Keratinocyte (primary cell): ENCODE data around the gene ELOVL5. TPM values are rescaled to one million over a fixed set of nuclear protein-coding genes. Genes with fewer than 3 reads are reported as not detected.
A peak's percentile ranks its signal among the peaks of the same experiment; 100 is the strongest.

ENCODE experiments used
- DNase-seq: peaks from one replicate; pipeline ENCODE4 v3.0.0-alpha.2; 2011; ENCODE audit warnings: low read depth, missing footprints, low spot score
- FAIRE-seq: peaks from 2 replicates; lab custom pipeline; 2011; peaks lifted over from hg19 to GRCh38; lab: Jason Lieb, UNC
- H2AFZ ChIP-seq: 2 replicates; pipeline ENCODE4 v1.6.0; 2012; ENCODE audit warnings: low read length, control low read depth, inconsistent platforms; ENCODE audit not compliant: control insufficient read depth
- H3K27ac ChIP-seq: 2 replicates; pipeline ENCODE4 v1.5.1; 2011; ENCODE audit warnings: low read length; ENCODE audit not compliant: control insufficient read depth, insufficient read depth
- H3K27me3 ChIP-seq: 3 replicates; pipeline ENCODE4 v1.6.0; 2011; ENCODE audit warnings: low read length; ENCODE audit not compliant: control insufficient read depth, insufficient read depth; ENCODE audit errors: extremely low read depth
- H3K36me3 ChIP-seq, 2 experiments: 2 replicates in 1 of 2; 3 replicates in 1 of 2; pipeline ENCODE4 v1.5.1; 2011; ENCODE audit warnings: low read length in 2 of 2, mild to moderate bottlenecking in 1 of 2; ENCODE audit not compliant: control insufficient read depth in 2 of 2, insufficient read depth in 2 of 2; ENCODE audit errors: extremely low read depth in 1 of 2
- H3K4me1 ChIP-seq: 3 replicates; pipeline ENCODE4 v1.5.1; 2011; ENCODE audit warnings: low read length; ENCODE audit not compliant: control insufficient read depth, insufficient read depth; ENCODE audit errors: extremely low read depth
- H3K4me2 ChIP-seq: 3 replicates; pipeline ENCODE4 v1.6.0; 2011; ENCODE audit warnings: low read depth, low read length; ENCODE audit not compliant: control insufficient read depth, insufficient read depth; ENCODE audit errors: extremely low read depth
- H3K4me3 ChIP-seq, 3 experiments: fragments of 200-600 bp in 1 of 3; sonication (generic) in 1 of 3; 2 replicates in 2 of 3; 3 replicates in 1 of 3; pipeline ENCODE4 v1.5.1; 2011 to 2016; ENCODE audit warnings: low read length in 3 of 3, mild to moderate bottlenecking in 3 of 3, control low read depth in 2 of 3, inconsistent platforms in 1 of 3, low read depth in 1 of 3, mixed read lengths in 1 of 3, mixed run types in 1 of 3, moderate library complexity in 1 of 3; ENCODE audit not compliant: control insufficient read depth in 2 of 3, insufficient read depth in 2 of 3; ENCODE audit errors: extremely low read depth in 1 of 3
- H3K79me2 ChIP-seq: 2 replicates; pipeline ENCODE4 v1.6.0; 2012; ENCODE audit warnings: low read length; ENCODE audit not compliant: control insufficient read depth, insufficient read depth
- H3K9ac ChIP-seq: 3 replicates; pipeline ENCODE4 v1.6.0; 2011; ENCODE audit warnings: low read length; ENCODE audit not compliant: control insufficient read depth, insufficient read depth; ENCODE audit errors: extremely low read depth
- H3K9me1 ChIP-seq: 3 replicates; pipeline ENCODE4 v1.6.0; 2011; ENCODE audit warnings: low read length; ENCODE audit not compliant: control insufficient read depth, insufficient read depth; ENCODE audit errors: extremely low read depth
- H3K9me3 ChIP-seq: 2 replicates; pipeline ENCODE4 v1.5.1; 2012; ENCODE audit warnings: low read depth, low read length; ENCODE audit not compliant: control insufficient read depth
- H4K20me1 ChIP-seq: 3 replicates; pipeline ENCODE4 v1.6.0; 2011; ENCODE audit warnings: low read length; ENCODE audit not compliant: control insufficient read depth, insufficient read depth; ENCODE audit errors: extremely low read depth
- EZH2 ChIP-seq: IDR thresholded peaks from one replicate; pipeline ENCODE4 v1.6.1; 2012; ENCODE audit warnings: inconsistent platforms, mild to moderate bottlenecking, low read length, moderate library complexity
- dilution Hi-C: fragments of 300-500 bp; cut with MboI; formaldehyde crosslinking; loops from one replicate; pipeline ENCODE4 v1.7.0; 2020; ENCODE audit warnings: low sequenced_read_pairs; ENCODE audit not compliant: extremely low pct_ligation_motif_present
- polyA plus RNA-seq, 5 experiments: library from polyadenylated mRNA; depleted of rRNA in 3 of 5; stranded (reverse) in 3 of 5; stranded (forward) in 1 of 5; unstranded in 1 of 5; fragments of >200 nt; gene quantifications; 1 replicate in 1 of 5; 2 replicates in 3 of 5; 3 replicates in 1 of 5; pipeline versions ENCODE4 v1.2.1 to v1.2.3, GENCODE V29; 2011 to 2012; ENCODE audit warnings: missing spikeins in 2 of 5, low read depth in 1 of 5, low replicate concordance in 1 of 5
- TF ChIP-seq, protein P1 (sequence below), 3 experiments: IDR thresholded peaks in 1 of 3; conservative IDR thresholded peaks in 1 of 3; optimal IDR thresholded peaks in 1 of 3; 2 replicates in 2 of 3; 3 replicates in 1 of 3; pipeline versions ENCODE3 to v1.5.1; 2011; ENCODE audit warnings: low read length in 3 of 3, mild to moderate bottlenecking in 3 of 3, moderate library complexity in 2 of 3, control low read depth in 1 of 3, inconsistent platforms in 1 of 3; ENCODE audit not compliant: insufficient read depth in 2 of 3; ENCODE audit errors: extremely low read depth in 1 of 3

ELOVL5 gene
- polyA plus RNA-seq, 1 donor (not counting 4 experiments of a cell fraction or from before 2014, with no cell fraction given), result 66.7 TPM

DNA sequence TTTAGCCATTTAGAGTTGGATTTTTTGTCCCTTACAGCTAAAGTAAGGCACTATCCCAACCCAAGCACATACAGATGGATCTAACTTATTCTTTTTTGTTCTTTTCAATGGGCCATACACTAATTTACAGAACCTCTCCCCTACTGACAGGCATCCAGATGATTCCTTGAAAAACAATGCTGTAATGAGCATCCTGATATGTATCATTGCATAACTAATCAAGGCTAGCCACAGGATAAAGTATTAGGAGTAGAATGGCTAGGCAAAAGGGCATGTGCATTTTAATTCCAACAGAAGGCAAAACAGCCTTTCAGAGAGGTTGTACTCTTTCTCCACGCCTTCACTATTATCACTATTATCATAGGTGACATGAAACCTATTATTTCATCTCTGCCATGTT is 54.1 kb downstream of the ELOVL5 start:
- Histone ChIP-seq H3K9me3 (no peaks in the 10 kb centered on the region), H4K20me1 (no peaks in the 10 kb centered on the region), H2AFZ (no peak overlapping the region), H3K27ac (no peak overlapping the region), H3K4me1 (peaks cover 6% of the 10 kb centered on the region), H3K4me3 (no peak overlapping the region), H3K9ac (no peak overlapping the region), H3K79me2 (peaks cover 29% of the 10 kb centered on the region), H3K9me1 (no peaks in the 10 kb centered on the region), H3K4me2 (no peak overlapping the region), H3K36me3 (peaks cover 4 to 7% of the 10 kb centered on the region in 2 experiments), H3K27me3 (no peaks in the 10 kb centered on the region)
- FAIRE-seq (no peak), DNase-seq (no peak)
- dilution Hi-C loops, result no loop called here
- TF ChIP-seq EZH2, result no peak
- TF ChIP-seq, protein P1, sequence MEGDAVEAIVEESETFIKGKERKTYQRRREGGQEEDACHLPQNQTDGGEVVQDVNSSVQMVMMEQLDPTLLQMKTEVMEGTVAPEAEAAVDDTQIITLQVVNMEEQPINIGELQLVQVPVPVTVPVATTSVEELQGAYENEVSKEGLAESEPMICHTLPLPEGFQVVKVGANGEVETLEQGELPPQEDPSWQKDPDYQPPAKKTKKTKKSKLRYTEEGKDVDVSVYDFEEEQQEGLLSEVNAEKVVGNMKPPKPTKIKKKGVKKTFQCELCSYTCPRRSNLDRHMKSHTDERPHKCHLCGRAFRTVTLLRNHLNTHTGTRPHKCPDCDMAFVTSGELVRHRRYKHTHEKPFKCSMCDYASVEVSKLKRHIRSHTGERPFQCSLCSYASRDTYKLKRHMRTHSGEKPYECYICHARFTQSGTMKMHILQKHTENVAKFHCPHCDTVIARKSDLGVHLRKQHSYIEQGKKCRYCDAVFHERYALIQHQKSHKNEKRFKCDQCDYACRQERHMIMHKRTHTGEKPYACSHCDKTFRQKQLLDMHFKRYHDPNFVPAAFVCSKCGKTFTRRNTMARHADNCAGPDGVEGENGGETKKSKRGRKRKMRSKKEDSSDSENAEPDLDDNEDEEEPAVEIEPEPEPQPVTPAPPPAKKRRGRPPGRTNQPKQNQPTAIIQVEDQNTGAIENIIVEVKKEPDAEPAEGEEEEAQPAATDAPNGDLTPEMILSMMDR (optimal IDR thresholded peaks at IDR 0.05 in 1 of 3, IDR thresholded peaks at IDR 0.05 in 1 of 3, conservative IDR thresholded peaks at IDR 0.05 in 1 of 3; ENCODE audit: extremely low read depth in 1 of 3, insufficient read depth in 2 of 3, low read length in 3 of 3), result no peak

DNA sequence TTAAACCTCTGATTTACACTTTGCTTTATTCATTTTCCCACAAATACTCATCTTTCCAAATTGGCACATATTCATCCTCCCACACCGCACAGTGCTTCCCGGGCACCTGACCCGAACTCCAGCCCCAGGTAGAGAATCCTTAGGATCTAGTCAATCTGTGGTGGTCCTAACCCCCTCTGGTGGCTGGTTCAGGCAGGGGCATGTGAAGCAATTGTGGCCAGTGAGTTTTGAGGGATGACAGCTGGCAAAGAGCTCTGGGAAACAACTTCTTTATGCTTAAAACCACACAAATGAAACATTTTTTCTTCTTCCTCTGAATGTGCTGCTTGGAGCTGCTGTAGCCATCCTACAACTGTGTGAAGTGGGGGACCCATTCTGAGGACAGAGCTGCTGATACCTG is 54.7 kb downstream of the ELOVL5 start:
- no peaks in the 10 kb centered on the region for H3K9me3 ChIP-seq
- no peaks in the 10 kb centered on the region for H3K9me1 ChIP-seq
- H3K79me2 ChIP-seq, result peaks cover 24% of the 10 kb centered on the region
- no peak overlapping the region for H2AFZ ChIP-seq
- H3K9ac ChIP-seq, result no peak overlapping the region
- dilution Hi-C loops, result no loop called here
- no peak for TF ChIP-seq EZH2
- TF ChIP-seq, protein P1 (optimal IDR thresholded peaks at IDR 0.05 in 1 of 3, IDR thresholded peaks at IDR 0.05 in 1 of 3, conservative IDR thresholded peaks at IDR 0.05 in 1 of 3; ENCODE audit: extremely low read depth in 1 of 3, insufficient read depth in 2 of 3, low read length in 3 of 3), result peak; percentile 42 to 44 (median 43)
- H3K4me3 ChIP-seq, result no peak overlapping the region
- no peaks in the 10 kb centered on the region for H4K20me1 ChIP-seq
- peaks cover 4 to 7% of the 10 kb centered on the region in 2 experiments for H3K36me3 ChIP-seq
- H3K27me3 ChIP-seq, result no peaks in the 10 kb centered on the region
- H3K4me1 ChIP-seq, result peaks cover 6% of the 10 kb centered on the region
- H3K27ac ChIP-seq, result no peak overlapping the region
- FAIRE-seq (no peak), DNase-seq (no peak)
- no peak overlapping the region for H3K4me2 ChIP-seq
